A673 (cell line): ENCODE data around the gene PBRM1. TPM values are rescaled to one million over a fixed set of nuclear protein-coding genes. Genes with fewer than 3 reads are reported as not detected.

Experiments used
- BruUV-seq: library from RNA; stranded (reverse); fragments of 400-500 nt; replicated peaks from 2 replicates; lab custom pipeline; 2021; lab: Mats Ljungman, UMichigan
- CTCF ChIA-PET: fragments of 300-600 bp; sonication (Branson Sonifier 250); formaldehyde crosslinking; loops from one replicate; lab custom pipeline; 2022; ENCODE audit warnings: antibody characterized with exemption; lab: Charles Lee
- POLR2A ChIA-PET: fragments of 300-600 bp; sonication (Branson Sonifier 250); formaldehyde crosslinking; loops from one replicate; lab custom pipeline; 2022; ENCODE audit warnings: antibody characterized with exemption; ENCODE audit not compliant: low non-redundant PET; lab: Charles Lee
- DNase-seq: peaks from one replicate; pipeline ENCODE4 v3.0.0-alpha.2; 2015; ENCODE audit warnings: low spot score
- H3K27ac ChIP-seq: fragments of 200-600 bp; sonication (generic); 2 replicates; pipeline ENCODE4 v1.5.1; 2016; ENCODE audit warnings: mixed run types, low read depth, mild to moderate bottlenecking, mixed read lengths, antibody characterized with exemption, low read length; ENCODE audit not compliant: poor library complexity, severe bottlenecking
- H3K27me3 ChIP-seq: fragments of 200-600 bp; sonication (generic); replicated peaks from 2 replicates; pipeline ENCODE4 v1.6.1; 2017; ENCODE audit warnings: mixed run types, low read depth, mild to moderate bottlenecking, mixed read lengths, antibody characterized with exemption, low read length; ENCODE audit not compliant: insufficient read depth, poor library complexity
- H3K36me3 ChIP-seq: fragments of 200-600 bp; sonication (generic); 2 replicates; pipeline ENCODE4 v1.6.1; 2016; ENCODE audit warnings: mixed run types, mild to moderate bottlenecking, mixed read lengths, antibody characterized with exemption, low read length; ENCODE audit not compliant: insufficient read depth, poor library complexity, severe bottlenecking
- H3K4me1 ChIP-seq: fragments of 200-600 bp; sonication (generic); 2 replicates; pipeline ENCODE4 v1.6.1; 2017; ENCODE audit warnings: mixed run types, mild to moderate bottlenecking, mixed read lengths, antibody characterized with exemption, low read length; ENCODE audit not compliant: insufficient read depth, poor library complexity, severe bottlenecking
- H3K4me3 ChIP-seq: fragments of 200-600 bp; sonication (generic); 2 replicates; pipeline ENCODE4 v1.5.1; 2016; ENCODE audit warnings: low read depth, mixed run types, mild to moderate bottlenecking, mixed read lengths, low read length; ENCODE audit not compliant: poor library complexity, severe bottlenecking
- H3K9me3 ChIP-seq: fragments of 200-600 bp; sonication (generic); 2 replicates; pipeline ENCODE4 v1.6.1; 2016; ENCODE audit warnings: mixed run types, low read depth, mild to moderate bottlenecking, mixed read lengths, antibody characterized with exemption, low read length; ENCODE audit not compliant: poor library complexity, severe bottlenecking
- CTCF ChIP-seq: fragments of 300-800, 200-600 bp; sonication (generic); conservative IDR thresholded peaks from 2 replicates; pipeline ENCODE4 v1.5.1; 2017; ENCODE audit warnings: low read depth, mild to moderate bottlenecking, antibody characterized with exemption, low read length, moderate library complexity, mixed read lengths
- EZH2 ChIP-seq: fragments of 200-600 bp; sonication (generic); IDR thresholded peaks from 2 replicates; pipeline ENCODE4 v1.6.1; 2017; ENCODE audit warnings: borderline replicate concordance, low read depth, mild to moderate bottlenecking, mixed read lengths, antibody characterized with exemption, low read length; ENCODE audit not compliant: poor library complexity, severe bottlenecking
- intact Hi-C: fragments of 100-400 bp; cut with micrococcal nuclease; formaldehyde crosslinking; loops from one replicate; pipeline ENCODE4 v1.10.0; 2022; ENCODE audit not compliant: unreplicated experiment
- total RNA-seq: library from RNA; stranded (reverse); gene quantifications from 2 replicates; pipeline ENCODE4 v1.2.3, GENCODE V29; 2021

PBRM1 gene
- total RNA-seq, 1 experiment from 2014 or later, result 65.0 TPM

- ChIA-PET CTCF (no interaction called here), POLR2A (no interaction called here)
- Histone ChIP-seq H3K4me3 (no peak overlapping the region), H3K27me3 (no peaks in the 10 kb centered on the region), H3K4me1 (peaks cover 5% of the 10 kb centered on the region), H3K36me3 (peaks cover 9% of the 10 kb centered on the region), H3K27ac (no peak overlapping the region), H3K9me3 (no peaks in the 10 kb centered on the region)
- no TSS peak for BruUV-seq
- intact Hi-C loops, result no loop called here
- DNase-seq, result no peak
- TF ChIP-seq EZH2, result no peak
- no peak for TF ChIP-seq CTCF
These were observed 159.8 kb downstream of the PBRM1 start for GRCh38 chr3:52525680-52526561.

GRCh38 chr3:52524752-52525679, 160.7 kb downstream of the PBRM1 start:
- Histone ChIP-seq H3K27ac (no peak overlapping the region), H3K36me3 (peaks cover 9% of the 10 kb centered on the region), H3K4me3 (no peak overlapping the region), H3K4me1 (peaks cover 5% of the 10 kb centered on the region), H3K9me3 (no peaks in the 10 kb centered on the region), H3K27me3 (no peaks in the 10 kb centered on the region)
- CTCF ChIA-PET, result no interaction called here
- intact Hi-C loops, result no loop called here
- TF ChIP-seq CTCF, result no peak
- no peak for TF ChIP-seq EZH2
- POLR2A ChIA-PET, result no interaction called here
- peak; percentile 58 for DNase-seq
- BruUV-seq, result no TSS peak

- Histone ChIP-seq H3K27me3 (no peaks in the 10 kb centered on the region), H3K9me3 (no peaks in the 10 kb centered on the region), H3K4me1 (peaks cover 5% of the 10 kb centered on the region), H3K36me3 (peaks cover 9% of the 10 kb centered on the region), H3K4me3 (no peak overlapping the region), H3K27ac (no peak overlapping the region)
- intact Hi-C loops, result no loop called here
- ChIA-PET POLR2A (no interaction called here), CTCF (no interaction called here)
- no peak for TF ChIP-seq CTCF
- TF ChIP-seq EZH2, result no peak
- no peak for DNase-seq
- BruUV-seq, result TSS peak; percentile 65
These were observed 161.4 kb downstream of the PBRM1 start for GRCh38 chr3:52524258-52524751.
